ENCODE measurements around the gene RING1. TPM values are rescaled to one million over a fixed set of nuclear protein-coding genes. Genes with fewer than 3 reads are reported as not detected.

Gene RING1
- total and polyA plus RNA-seq, 10 of the 15 experiments (the other 5 are each of a cell fraction or from before 2014, with no cell fraction given), result 2.0 to 27.2 (median 15.8) TPM

DNA sequence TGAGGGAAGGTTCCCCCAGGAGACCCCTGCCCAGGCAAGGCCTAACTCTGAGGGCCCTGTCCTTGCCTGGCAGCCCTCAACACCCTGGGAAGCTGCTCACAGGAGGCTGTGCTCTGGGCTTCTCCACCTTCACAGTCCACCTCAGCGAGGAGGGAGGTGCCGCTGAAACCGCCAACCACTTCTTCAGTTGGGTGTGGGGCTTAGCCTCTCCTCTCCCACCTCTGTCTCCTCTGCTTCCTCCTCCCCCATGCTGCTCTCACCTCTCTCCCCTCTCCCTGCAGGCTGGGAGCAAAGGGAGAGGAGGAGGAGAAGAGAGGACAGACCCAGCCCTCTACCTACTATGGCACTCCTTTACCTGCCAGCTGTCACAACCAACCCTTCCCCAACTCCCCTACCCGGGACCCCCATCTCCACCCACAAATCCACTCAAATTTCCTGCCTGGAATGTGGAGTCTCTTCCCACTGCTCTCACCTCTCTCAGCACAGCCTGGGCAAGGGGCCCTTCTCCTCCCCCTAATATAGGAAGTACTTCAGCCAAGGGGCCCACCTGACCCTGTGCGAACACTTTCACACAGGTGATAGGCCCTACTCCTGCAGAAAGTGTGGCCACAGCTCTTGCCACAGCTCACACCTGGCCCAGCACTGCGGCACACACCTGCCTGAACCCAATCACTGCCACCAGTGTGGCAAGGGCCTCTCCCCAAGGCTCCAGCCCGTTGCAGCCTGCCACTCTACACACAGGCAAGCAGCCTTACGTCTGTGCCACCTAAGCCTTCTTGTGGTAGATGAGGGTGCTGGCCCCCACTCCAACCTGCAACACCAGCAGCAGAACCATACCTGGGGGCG, 7.2 kb downstream of the RING1 start:
- Histone ChIP-seq H3K4me1 (ENCODE audit: control insufficient read depth, insufficient read depth, low read length) (peaks cover 8% of the 10 kb centered on the region), H3K4me2 (ENCODE audit: control insufficient read depth, insufficient read depth) (no peak overlapping the region), H3K27ac (ENCODE audit: control insufficient read depth, insufficient read depth) (no peak overlapping the region), H4K20me1 (ENCODE audit: control insufficient read depth, insufficient read depth) (no peaks in the 10 kb centered on the region; the same call in 1 of the 2 replicates), H2AFZ (ENCODE audit: control insufficient read depth, low read depth, low read length) (no peak overlapping the region), H3K4me3 (no peak overlapping the region), H3K79me2 (ENCODE audit: control insufficient read depth, insufficient read depth, low read length) (no peaks in the 10 kb centered on the region), H3K9ac (ENCODE audit: control insufficient read depth, insufficient read depth, low read length) (no peak overlapping the region), H3K36me3 (ENCODE audit: control insufficient read depth in 2 of 2, insufficient read depth in 2 of 2, low read length in 1 of 2) (no peaks in the 10 kb centered on the region), H3K9me3 (replicated peaks; ENCODE audit: control insufficient read depth, insufficient read depth, low read length) (no peaks in the 10 kb centered on the region), H3K27me3 (replicated peaks in 1 of 2; ENCODE audit: control insufficient read depth in 2 of 2, insufficient read depth in 2 of 2, low read length in 1 of 2) (peaks cover 2 to 3% of the 10 kb centered on the region in 2 experiments; a peak in 3 of 4 replicates)
- FAIRE-seq, result no peak
- ChIA-PET SMC1A (ENCODE audit: uncharacterized antibody, unreplicated experiment) (no interaction called here), CTCF (no interaction called here), POLR2A (interaction anchor here (1.5 kb wide), 1 partner anchor 10 kb away, joined by 4 read pairs; the partner anchor contains the start of gene HSD17B8), RAD21 (ENCODE audit: unreplicated experiment) (no interaction called here)
- in situ Hi-C loops (cut with MboI) (no loop called here), intact Hi-C loops (cut with micrococcal nuclease; ENCODE audit: unreplicated experiment) (no loop called here)
- TF ChIP-seq POLR2A (IDR thresholded peaks at IDR 0.05; ENCODE audit: low read depth, low read length) (peak; percentile 38; the same call in 1 of the 2 replicates), KDM1A (IDR thresholded peaks at IDR 0.05; ENCODE audit: borderline replicate concordance) (no peak)
- BruUV-seq (replicated peaks), result no TSS peak
- ATAC-seq, result no peak; the same call in 1 of the 3 replicates
- WGBS (ENCODE audit: insufficient coverage, insufficient replicate concordance, low lambda C conversion rate, missing lambda C conversion rate), result 50% methylated on average over 8 of the region's 9 CpGs
- DNase-seq (ENCODE audit: low read depth, low spot score), result no peak

DNA sequence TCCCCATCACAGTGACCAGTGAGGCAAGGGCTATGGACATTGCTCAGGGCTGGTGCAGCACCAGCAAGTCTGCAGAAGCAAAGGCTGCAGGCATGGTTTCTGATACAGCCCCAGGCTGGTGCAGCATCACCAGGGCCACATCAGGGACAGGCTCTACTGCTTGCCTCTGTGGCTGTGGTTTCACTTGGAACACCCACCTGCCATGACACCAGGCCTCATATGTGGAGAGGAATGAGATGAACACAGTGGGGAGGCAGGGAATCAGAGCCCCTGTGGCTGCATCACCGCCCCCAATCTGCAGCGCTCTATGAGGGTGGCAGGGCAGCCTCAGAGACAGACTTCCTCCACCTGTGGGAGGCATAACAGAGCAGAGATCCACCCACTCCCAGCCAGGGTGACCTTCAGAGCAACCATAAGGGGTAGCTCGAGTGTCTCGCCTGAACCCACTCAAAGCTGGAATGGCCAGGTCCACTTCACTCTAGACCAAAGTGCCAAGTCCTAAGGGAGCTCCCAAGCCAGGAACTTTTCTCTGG, 7.9 kb downstream of the RING1 start:
- DNase-seq (ENCODE audit: low read depth, low spot score) (no peak), ATAC-seq (peak; percentile 17; the same call in 2 of the 3 replicates), FAIRE-seq (no peak)
- no peak overlapping the region for H3K9ac ChIP-seq (ENCODE audit: control insufficient read depth, insufficient read depth, low read length)
- CTCF ChIA-PET, result no interaction called here
- SMC1A ChIA-PET (ENCODE audit: uncharacterized antibody, unreplicated experiment), result interaction anchor here (1.2 kb wide), 1 partner anchor 31 kb away, joined by 3 read pairs; no protein-coding TSS in a partner anchor
- no peak overlapping the region for H3K4me3 ChIP-seq
- H3K4me1 ChIP-seq (ENCODE audit: control insufficient read depth, insufficient read depth, low read length), result peaks cover 8% of the 10 kb centered on the region
- H4K20me1 ChIP-seq (ENCODE audit: control insufficient read depth, insufficient read depth), result no peaks in the 10 kb centered on the region; the same call in 1 of the 2 replicates
- POLR2A ChIA-PET, result interaction anchor here (1.5 kb wide), 1 partner anchor 11 kb away, joined by 4 read pairs; the partner anchor contains the start of gene HSD17B8
- intact Hi-C loops (cut with micrococcal nuclease; ENCODE audit: unreplicated experiment) (no loop called here), in situ Hi-C loops (cut with MboI) (no loop called here)
- no peak overlapping the region for H3K27ac ChIP-seq (ENCODE audit: control insufficient read depth, insufficient read depth)
- WGBS (ENCODE audit: insufficient coverage, insufficient replicate concordance, low lambda C conversion rate, missing lambda C conversion rate), result 43% methylated on average over 4 of the region's 4 CpGs
- H3K9me3 ChIP-seq (replicated peaks; ENCODE audit: control insufficient read depth, insufficient read depth, low read length), result no peaks in the 10 kb centered on the region
- H2AFZ ChIP-seq (ENCODE audit: control insufficient read depth, low read depth, low read length), result no peak overlapping the region
- RAD21 ChIA-PET (ENCODE audit: unreplicated experiment), result no interaction called here
- no peaks in the 10 kb centered on the region for H3K36me3 ChIP-seq (ENCODE audit: control insufficient read depth in 2 of 2, insufficient read depth in 2 of 2, low read length in 1 of 2)
- TF ChIP-seq ZZZ3 (IDR thresholded peaks at IDR 0.05; ENCODE audit: control insufficient read depth, insufficient read length, low read depth) (no peak), ZNF217 (IDR thresholded peaks at IDR 0.05) (no peak), POLR2A (IDR thresholded peaks at IDR 0.05; ENCODE audit: low read depth, low read length) (0 out of 2 replicates have a peak, but pooled peaks have one; percentile 11)
- H3K79me2 ChIP-seq (ENCODE audit: control insufficient read depth, insufficient read depth, low read length), result no peaks in the 10 kb centered on the region
- no peak overlapping the region for H3K4me2 ChIP-seq (ENCODE audit: control insufficient read depth, insufficient read depth)
- H3K27me3 ChIP-seq (replicated peaks in 1 of 2; ENCODE audit: control insufficient read depth in 2 of 2, insufficient read depth in 2 of 2, low read length in 1 of 2), result peaks cover 2 to 3% of the 10 kb centered on the region in 2 experiments; a peak in 3 of 4 replicates
- BruUV-seq (replicated peaks), result no TSS peak
